ENCODE measurements around the gene BCO2.
"Not testable (repeated sequence)": the region's sequence is repeated elsewhere in the genome, so short reads cannot be mapped to it uniquely, and the experiment has no call there.

The BCO2 gene, protein sequence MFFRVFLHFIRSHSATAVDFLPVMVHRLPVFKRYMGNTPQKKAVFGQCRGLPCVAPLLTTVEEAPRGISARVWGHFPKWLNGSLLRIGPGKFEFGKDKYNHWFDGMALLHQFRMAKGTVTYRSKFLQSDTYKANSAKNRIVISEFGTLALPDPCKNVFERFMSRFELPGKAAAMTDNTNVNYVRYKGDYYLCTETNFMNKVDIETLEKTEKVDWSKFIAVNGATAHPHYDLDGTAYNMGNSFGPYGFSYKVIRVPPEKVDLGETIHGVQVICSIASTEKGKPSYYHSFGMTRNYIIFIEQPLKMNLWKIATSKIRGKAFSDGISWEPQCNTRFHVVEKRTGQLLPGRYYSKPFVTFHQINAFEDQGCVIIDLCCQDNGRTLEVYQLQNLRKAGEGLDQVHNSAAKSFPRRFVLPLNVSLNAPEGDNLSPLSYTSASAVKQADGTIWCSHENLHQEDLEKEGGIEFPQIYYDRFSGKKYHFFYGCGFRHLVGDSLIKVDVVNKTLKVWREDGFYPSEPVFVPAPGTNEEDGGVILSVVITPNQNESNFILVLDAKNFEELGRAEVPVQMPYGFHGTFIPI

DNA sequence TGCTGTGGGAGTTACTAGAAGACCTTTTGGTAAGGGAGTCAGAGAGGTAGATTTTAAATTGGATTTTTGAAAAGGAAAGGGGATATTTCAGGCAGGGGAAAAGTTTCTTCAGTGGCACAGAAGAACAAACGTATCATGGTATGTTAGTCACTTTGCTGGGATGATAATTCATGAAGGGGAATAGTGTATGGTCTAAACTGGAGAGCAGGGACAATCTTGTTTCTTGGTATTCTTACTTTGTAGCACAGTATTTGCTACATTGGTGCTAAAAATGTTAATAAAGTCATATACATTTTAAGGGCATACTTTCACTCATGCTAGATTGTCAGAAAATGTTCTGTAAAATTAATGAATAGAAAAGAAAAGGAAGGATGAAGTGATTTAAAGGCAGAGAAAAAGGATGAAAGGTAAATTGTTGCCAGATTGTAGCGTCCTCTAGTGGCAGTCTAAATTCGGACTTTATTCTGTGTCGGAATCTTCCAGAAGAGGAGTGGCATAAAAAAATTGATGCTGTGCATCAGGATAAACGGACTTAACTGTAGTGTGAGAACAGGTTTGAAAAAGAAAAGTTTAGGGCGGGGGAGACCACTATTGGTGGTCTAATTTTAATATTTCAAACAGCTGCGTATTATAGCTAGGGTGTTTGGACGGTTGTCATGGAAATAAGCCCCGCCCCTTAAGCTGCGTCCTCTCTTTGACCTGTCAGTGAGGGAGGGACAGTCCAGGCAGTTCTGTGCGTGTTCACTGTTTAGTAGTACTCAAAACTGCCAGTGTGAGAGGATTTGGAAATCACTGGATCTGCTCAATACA lies at the start of gene BCO2:
Gene BCO2, plus strand, starts transcription at position 724 of the 810 bp plus-strand sequence. CDS start 90 bp downstream, outside the sequence.
- DNase-seq, result no peak

DNA sequence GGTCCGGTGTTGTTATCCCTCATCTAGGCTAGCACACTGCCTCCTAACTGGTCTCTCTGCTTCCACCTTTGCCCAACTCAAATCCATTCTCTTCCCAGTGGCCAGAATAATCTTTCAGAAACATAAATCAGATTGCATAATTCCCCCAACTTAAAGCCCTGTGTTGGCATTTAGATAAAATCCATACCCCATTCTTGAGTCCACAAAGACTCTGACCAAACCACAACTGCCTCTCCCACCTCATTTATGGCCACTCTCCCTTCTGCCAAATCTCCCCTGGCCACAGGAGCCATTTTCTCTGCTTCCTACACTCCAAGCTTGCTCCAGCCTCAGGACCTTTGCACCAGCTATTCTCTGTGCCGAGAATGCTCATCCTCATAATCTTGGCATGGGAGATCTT lies 48.3 kb upstream of the BCO2 start:
- no peak for DNase-seq

DNA sequence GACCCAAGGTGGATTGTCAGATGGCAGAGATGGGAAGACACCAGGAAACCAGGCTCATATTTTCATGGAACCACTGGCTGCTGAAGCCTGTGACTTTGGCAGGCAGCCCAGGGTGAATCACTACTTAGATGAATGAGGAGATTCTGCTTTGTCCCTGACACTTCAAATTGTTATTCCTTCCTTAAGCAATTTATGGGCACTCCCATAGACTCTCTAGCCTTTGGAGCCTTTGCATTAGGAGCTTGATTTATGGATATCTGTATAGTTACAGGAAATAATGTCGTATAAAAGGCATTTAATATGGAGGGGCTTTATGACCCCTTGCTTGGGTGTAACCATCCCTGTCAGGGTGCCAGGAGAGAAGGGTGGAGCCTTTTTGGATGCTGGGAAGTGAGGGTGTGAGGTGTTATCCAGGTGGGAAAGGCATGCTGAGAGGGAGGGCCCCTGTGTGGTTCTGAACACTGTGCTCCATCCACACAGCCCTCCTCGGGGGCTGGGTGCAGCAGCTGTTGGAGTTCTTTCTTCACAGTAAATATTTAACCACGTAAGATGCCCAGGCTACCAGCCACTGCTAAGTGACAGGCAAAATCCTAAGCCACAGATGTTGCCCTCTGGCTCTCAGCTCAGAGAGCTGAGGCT lies 46.7 kb upstream of the BCO2 start:
- no peak for DNase-seq

GRCh38 chr11:112129656-112130055 lies 45.7 kb upstream of the BCO2 start:
- DNase-seq, result no peak

DNA sequence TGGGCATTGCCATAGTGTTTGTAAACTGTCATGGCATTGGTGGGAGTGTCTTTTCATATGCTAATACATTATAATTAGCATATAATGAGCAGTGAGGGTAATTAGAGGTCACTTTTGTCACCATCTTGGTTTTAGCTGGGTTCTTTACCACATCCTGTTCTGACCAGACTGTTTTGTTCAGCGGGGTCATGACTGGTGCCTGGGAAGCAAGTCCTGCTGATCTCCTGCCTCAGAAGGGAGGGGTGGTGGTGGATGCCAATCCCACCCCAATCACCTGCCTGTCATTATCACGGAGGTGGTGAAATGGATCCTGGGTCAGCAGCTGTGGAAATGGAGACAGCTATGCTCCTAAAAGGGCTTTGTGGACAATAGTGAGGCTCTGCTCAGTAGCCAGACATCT lies 42.6 kb upstream of the BCO2 start:
- DNase-seq, result no peak

DNA sequence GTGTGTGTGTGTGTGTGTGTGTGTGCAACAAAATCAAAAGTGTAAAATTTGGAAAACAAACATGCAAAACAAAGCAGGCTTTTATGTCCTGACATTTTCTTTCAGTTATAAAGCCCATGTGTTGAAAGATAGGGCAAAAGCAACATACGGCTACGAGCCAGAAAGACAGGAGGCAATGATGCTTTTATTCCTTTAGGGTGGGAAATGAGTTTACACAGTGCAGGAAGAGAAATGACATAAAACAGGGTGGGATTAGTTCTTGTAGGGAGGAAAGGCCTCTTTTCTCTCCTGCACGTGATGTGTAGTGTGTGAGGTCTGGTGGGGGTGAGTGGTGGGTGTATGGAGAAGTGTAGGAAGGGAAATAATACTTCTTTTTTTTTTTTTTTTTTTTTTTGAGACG lies 40.8 kb upstream of the BCO2 start:
- no peak for DNase-seq

DNA sequence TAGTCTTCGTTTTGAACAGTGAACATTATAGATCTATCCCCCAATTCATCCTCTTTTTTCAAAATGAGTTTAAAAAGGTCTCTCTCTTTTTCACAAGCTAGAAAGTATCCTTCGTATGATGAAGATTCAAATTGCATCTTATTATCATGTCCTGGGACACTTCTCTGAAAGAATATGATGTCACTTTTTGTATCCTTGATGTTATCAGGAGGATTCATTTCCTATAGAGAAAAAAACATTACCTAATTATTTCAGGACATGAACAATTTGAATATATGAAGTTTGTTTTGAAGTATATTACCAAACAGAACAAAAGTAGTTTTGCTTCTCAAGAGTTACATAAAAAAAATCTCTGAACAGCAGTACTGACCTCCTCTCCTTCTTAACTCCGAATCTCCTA lies 31.7 kb upstream of the BCO2 start:
- DNase-seq, result no peak

GRCh38 chr11:112150517-112150916 lies 24.8 kb upstream of the BCO2 start:
- DNase-seq, result no peak

- no peak for DNase-seq
Observed at GRCh38 chr11:112156153-112156955, 19.0 kb upstream of the BCO2 start.

GRCh38 chr11:112156956-112157766 lies 18.2 kb upstream of the BCO2 start:
- no peak for DNase-seq

DNA sequence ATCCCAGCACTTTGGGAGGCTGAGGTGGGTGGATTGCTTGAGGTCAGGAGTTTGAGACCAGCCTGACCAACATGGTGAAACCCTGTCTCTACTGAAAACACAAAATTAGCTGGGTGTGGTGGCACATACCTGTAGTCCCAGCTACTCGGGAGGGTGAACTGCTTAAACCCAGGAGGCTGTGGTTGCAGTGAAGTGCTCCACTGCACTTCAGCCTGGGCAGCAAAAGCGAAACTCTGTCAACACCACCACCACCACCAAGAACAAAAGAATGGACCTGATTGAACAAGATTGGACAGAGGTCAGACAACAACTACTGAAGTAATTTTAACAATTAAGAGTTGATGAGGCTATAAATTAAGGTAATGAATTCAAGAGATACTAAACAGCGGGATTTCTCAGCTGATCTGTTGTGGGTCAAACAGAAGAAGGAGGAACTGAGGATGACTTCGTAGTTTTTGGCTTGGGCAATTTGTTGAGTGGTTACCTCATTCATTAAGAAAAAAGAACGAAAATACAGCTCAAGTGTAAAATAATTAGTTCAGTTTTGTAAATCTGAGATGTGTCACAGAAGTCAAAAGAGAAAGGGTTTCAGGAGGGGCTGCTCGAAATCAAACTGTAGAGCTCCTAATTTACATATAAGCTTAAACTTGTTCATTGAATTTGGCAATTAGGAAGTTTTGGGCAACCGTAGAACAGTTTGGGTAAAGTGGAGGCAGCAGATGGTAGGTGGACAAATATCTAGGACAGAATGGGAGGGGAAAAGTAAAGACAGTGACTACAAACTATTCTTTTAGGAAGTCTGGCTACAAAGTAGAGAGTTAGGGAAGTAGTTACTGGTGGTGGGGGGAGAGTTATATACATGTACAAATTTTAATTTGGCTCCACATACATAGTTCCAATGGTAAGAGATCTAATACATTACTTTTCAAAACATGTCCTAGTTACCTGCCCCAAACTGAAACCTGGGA lies 15.9 kb upstream of the BCO2 start:
- DNase-seq, result no peak

DNA sequence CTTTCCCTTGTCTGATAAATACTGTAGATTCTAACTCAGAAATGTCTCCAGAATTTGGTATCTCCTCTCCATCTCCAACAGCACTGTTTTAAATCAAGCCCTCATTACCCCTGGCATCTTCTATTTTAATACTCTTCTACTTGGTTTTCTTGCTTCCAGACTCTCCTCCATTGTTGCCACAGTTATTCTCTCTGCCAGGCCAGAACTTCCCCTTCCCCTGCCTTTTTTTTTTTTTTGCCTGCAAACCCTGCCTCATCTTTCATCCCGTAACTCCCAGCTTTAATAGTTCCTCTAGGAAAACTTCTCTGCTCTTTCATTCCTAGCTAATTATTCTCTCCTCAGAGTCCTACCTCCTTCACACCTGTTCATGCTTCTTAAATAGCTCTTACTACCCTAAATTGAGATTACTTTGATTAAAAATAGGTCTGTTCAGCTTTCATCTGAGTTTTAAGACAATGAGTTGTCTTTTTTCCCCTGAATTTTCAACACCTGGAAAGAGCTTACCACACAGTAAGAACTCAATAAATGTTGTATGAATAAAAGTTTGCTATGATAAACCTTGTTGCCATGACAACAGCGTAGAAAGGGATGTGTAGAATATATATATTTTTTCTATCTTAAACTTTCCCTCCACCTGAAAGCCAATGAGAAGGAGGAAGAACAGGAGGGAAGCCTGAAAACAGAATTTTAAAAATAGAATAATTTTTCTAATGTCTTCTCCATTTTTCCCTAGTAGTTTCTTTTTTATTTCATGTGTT lies 15.0 kb upstream of the BCO2 start:
- DNase-seq, result no peak

GRCh38 chr11:112161012-112161411 lies 14.3 kb upstream of the BCO2 start:
- DNase-seq, result no peak

DNA sequence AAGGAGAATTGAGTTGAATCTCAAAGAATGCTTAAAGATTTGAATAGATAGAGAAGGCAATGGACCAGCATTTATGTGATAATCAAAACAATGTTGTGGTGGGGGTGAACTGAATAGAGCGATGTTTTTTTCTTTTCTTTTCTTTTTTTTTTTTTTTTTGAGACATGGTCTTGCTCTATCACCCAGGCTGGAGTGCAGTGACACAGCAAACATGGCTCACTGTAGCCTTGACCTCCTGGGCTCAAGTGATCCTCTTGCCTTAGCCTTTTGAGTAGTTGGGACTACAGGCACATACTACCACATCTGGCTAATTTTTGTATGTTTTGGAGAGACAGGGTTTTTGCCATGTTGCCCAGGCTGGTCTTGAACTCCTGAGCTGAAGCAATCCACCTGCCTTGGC lies 13.1 kb upstream of the BCO2 start:
- DNase-seq, result not testable (repeated sequence)

DNA sequence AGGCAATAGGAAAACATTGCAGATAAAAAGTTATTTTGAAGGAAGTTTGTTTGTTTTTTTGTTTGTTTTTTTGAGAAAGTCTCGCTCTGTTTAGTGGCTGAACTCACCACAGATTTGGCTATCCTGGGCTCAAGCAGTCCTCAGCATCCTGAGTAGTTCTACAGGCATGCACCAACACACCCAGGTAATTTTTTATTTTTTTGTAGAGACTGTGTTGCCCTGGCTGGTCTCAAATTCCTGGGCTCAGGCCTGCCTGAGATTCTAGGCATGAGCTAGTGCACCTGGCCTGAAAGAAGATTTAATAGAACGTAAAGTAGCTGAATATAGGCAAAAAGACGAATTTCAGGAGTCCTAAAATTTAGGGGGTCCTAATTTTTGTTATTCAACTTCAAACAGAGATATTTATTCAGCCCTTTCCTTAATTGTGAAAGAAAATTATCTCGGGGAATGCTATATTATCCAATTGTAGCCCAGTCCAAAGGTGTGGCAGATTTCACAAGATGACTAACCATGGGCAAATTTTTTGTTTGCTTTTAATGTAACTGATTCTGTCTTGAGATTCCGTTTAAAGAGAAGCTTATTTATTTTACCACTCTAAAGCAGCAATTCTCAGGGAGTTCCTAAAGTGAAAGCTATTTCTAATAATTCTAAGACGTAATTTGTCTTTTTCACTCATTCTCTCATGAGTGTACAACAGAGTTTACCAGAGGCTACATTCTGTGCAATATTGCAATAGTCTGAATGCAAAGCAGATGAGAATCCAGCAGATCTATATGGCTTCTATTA lies 12.4 kb upstream of the BCO2 start:
- DNase-seq, result no peak

GRCh38 chr11:112163875-112164685 lies 11.2 kb upstream of the BCO2 start, which contains the start of gene IL18:
IL18 (minus strand) TSS chr11:112164094; CDS start chr11:112155053, 9,041 bp downstream.
- no peak for DNase-seq

DNA sequence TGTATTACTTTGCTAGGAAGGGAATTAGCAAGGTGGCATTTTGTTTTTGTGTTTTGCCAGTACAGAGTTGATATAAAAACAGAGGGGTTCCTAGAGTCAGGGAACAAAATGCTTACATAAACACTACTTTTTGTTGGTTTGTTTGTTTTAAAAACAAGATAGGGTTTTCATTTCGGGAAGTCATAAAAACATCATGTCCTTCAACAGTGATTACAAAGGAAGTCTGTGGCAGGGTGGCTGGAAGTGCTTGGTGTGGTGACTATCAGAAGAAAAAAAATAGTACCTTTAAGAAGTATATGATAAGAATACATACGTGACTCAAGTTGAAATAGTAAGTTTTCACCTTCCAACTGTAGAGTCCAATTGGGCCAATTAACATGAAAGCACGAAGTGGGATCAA lies 10.3 kb upstream of the BCO2 start:
- no peak for DNase-seq

GRCh38 chr11:112166562-112166961 lies 8.8 kb upstream of the BCO2 start:
- no peak for DNase-seq

Measured in activated CD8-positive, alpha-beta memory T cell treated with anti-CD3 and anti-CD28 coated beads for 24 hours (primary cell).